HUES6 (cell line): ENCODE measurements around the gene MTA1.

Experiments
- H3K27ac ChIP-seq: 2 replicates; pipeline ENCODE4 v1.7.0; 2013; ENCODE audit warnings: low read depth, mild to moderate bottlenecking, low read length, inconsistent platforms
- H3K27me3 ChIP-seq: 2 replicates; pipeline ENCODE4 v1.6.1; 2013; ENCODE audit warnings: low read length; ENCODE audit not compliant: control insufficient read depth, insufficient read depth
- H3K36me3 ChIP-seq: 2 replicates; pipeline ENCODE4 v1.6.1; 2013; ENCODE audit warnings: low read length; ENCODE audit not compliant: control insufficient read depth, insufficient read depth
- H3K4me1 ChIP-seq: 2 replicates; pipeline ENCODE4 v1.6.1; 2013; ENCODE audit warnings: low read length; ENCODE audit not compliant: control insufficient read depth, insufficient read depth
- H3K4me3 ChIP-seq: 2 replicates; pipeline ENCODE4 v1.5.1; 2013; ENCODE audit warnings: low read depth, low read length
- H3K9ac ChIP-seq: one replicate; pipeline ENCODE4 v1.6.1; 2013; ENCODE audit warnings: mild to moderate bottlenecking, low read length
- H3K9me3 ChIP-seq: 2 replicates; pipeline ENCODE4 v1.6.1; 2013; ENCODE audit warnings: low read depth, low read length; ENCODE audit not compliant: control insufficient read depth, insufficient read depth

MTA1 gene

DNA sequence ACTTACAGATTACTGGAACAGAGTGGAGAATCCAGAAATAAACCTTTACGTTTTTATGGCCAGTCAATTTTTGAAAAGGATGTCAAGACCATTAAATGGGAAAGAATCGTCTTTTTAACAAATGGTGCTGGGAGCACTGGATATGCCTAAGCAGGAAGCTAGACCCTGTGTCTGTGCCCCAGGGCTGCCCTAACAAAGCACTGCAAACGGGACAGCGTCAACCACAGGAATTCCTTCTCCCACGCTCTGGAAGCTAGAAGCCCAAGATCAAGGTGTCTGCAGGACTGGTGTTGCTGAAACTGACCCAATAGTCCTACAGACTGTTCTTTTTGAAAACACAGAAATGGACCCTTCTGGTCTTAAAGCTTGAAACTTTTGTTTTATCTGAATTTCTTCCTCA lies 97.5 kb downstream of the MTA1 start:
- H3K27me3 ChIP-seq, result peaks cover 17% of the 10 kb centered on the region; the same call in 1 of the 2 replicates
- H3K4me3 ChIP-seq, result no peak overlapping the region

GRCh38 chr14:105519946-105520698 lies 100.5 kb downstream of the MTA1 start:
- no peak overlapping the region for H3K27ac ChIP-seq
- peaks cover 5% of the 10 kb centered on the region; the same call in 1 of the 2 replicates for H3K9me3 ChIP-seq
- H3K36me3 ChIP-seq, result no peaks in the 10 kb centered on the region
- H3K4me1 ChIP-seq, result no peaks in the 10 kb centered on the region
- no peak overlapping the region for H3K4me3 ChIP-seq
- peaks cover 22% of the 10 kb centered on the region for H3K27me3 ChIP-seq
- H3K9ac ChIP-seq, result no peak overlapping the region

More for the DNA sequence above, 97.5 kb downstream of the MTA1 start:
- Histone ChIP-seq H3K27ac (no peak overlapping the region), H3K9me3 (peaks cover 5% of the 10 kb centered on the region; the same call in 1 of the 2 replicates), H3K36me3 (no peaks in the 10 kb centered on the region), H3K9ac (no peak overlapping the region), H3K4me1 (no peaks in the 10 kb centered on the region)
